Occipital lobe (tissue), 2 donors: ENCODE results near the gene MKNK1. TPM values are rescaled to one million over a fixed set of nuclear protein-coding genes. Genes with fewer than 3 reads are reported as not detected.

Source experiments
- DNase-seq: peaks from one replicate; lab custom pipeline; 2025; lab: John Stamatoyannopoulos, UW
- total RNA-seq: library from RNA; depleted of rRNA; stranded (reverse); fragments of >200 nt; gene quantifications from one replicate; pipeline ENCODE4 v1.2.3, GENCODE V29; 2014

The MKNK1 gene
- total RNA-seq, 1 donor from 2014 or later = 8.7 TPM

DNA sequence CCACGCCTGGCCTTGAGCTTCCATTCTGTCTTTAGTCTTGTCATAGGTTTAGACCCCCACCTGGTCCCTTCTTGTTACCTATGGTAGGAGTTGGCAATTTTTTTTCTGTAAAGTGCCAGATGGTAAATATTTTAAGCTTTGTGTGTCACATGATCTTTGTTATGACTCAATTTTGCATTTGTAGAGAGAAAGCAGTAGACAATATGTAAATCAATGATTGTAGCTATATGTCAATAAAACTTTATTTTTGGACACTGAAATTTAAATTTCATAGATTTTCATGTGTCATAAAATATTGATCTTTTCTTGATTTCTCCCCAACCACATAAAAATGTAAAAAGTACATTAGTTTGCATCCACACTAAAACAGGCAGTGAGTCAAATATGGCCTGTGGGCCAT is 8.0 kb downstream of the MKNK1 start:
- DNase-seq = no peak

DNA sequence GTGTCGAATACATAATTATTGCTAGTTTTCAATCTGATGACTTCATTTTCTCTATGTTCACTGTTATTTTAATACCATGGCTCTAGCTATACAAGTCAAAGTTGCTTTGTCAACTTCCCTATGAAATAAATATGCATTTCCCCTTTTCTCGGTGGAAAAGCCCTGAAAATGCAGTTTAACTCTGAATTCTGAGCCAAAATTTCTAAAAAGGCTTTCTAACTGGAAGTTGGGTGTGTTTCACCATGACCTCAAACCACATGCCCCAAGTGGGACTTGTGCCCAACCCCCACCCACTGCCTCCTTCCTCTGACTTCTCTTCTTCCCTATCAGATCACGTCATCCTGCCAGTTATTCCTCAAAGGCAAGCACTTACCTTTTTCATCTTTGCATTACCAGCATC is 8.9 kb downstream of the MKNK1 start:
- no peak for DNase-seq

DNA sequence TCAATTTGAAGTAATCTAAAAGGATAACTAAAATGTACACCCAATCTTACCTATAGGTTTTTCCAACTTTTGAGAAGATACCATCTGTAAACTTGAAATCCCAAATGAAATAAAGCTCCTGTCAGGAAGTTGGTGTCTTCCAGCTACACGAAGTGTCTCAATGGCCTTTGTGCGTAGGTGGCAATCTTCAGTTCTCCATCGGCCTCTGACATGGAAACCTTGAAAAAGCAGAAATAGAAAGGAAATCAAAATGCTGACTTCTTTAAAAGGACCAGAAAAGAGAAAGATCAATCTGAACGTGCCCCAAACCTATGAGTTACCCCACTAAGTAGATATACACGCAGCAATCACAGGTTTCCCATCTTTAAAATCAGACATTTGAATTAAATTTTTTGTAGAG is 10.0 kb downstream of the MKNK1 start:
- no peak for DNase-seq

DNA sequence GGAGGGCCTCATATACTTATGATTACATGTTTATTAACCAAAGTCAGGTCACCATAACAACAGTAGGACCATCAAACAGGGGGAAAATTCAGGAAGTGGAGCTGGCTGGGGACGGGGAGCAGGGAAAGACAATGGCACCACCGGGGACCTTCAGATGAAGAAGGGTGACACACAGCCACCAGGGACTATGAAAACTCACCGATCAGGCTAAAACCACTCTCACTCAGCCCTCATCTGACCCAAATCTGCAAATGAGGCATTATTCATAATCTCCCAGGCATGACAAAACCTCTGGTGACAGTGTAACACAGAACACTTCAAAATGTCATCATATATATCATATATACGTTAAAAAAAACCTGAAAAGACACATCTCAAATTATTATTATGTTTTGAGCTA is 11.2 kb downstream of the MKNK1 start:
- DNase-seq = no peak

DNA sequence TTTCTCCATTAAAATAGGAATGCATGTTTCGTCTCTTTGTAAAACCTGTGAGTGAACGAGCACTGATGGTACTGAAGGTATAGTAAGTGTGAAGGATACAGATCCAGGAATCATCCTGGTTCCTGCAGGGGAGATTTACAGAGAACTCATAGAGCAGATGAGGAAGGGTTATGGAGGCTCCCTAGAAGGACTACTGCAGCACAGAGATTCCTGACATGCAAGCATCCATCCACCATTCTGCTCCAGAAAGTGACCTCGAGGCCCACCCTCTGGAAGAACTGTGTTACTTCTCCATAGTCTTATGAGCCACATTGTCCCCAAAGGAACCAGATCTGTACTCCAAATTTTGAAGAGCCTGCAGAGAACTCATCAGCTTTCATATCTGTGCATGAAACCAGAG is 14.5 kb downstream of the MKNK1 start:
- DNase-seq = no peak

DNA sequence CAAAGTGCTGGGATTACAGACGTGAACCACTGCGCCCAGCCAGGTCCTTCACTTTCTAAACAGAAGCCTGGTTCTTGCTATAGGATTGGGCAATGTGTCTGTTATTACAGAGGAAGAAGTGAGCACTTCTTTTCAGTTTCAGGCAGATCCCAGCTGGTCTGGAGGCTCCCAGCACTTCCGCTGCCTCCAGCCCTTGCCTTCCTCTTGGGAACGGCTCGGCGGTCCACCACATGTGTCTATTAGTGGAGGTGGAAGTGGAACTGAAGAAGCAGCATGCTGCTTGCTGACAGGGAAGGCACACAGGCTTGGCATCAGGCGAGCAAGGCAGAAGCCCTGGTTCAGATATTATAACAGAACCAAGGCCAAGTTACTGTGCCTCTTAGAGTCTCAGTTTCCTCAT is 17.0 kb downstream of the MKNK1 start:
- DNase-seq = peak; percentile 18

DNA sequence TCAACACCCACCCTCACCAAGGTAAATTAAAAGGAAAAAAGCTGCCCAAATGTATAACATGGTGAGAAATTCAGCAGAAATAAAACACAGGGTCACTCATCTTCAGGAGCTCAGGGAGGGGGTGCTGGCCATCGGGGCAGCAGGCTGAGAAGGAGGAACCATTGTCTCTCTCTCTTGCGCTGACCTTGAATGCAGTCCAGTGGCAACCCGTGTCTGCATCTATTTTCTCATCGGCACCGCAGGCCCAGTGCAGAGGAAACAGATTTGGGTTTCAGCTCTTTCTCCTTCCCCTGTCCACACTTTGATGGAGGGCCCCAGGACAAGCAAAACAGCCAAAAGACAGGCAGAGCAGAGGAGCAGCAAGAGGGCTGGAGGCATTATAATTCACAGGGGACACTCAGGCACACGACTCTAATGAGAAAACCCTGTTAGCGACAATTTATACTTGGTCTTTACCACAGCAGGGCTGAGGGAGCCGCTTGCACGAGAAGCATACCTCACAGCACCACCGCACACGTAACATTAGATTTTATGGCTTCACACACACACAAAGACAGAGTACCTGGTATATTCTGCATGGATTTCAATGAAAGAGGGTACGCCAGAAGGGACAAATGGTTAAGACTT is 18.6 kb downstream of the MKNK1 start:
- no peak for DNase-seq

DNA sequence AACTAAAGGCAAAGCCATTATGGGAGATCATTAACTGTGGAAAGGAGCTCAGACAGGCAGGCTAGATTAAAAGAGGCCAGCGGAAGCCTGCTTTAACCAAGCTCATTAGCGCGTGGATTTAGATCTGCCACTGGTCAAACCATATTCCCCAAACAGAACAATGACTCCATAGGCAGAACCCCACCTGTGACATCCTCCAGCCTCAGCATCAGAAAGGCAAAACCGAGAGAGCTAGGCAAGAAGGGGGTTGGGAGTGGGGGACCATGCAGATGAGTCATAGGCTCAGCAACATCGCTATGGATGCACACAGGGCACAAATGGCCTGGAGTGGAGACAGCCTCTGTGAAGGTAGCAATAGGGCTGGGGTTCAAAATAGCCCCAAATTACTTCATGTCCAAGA is 20.6 kb downstream of the MKNK1 start:
- no peak for DNase-seq

DNA sequence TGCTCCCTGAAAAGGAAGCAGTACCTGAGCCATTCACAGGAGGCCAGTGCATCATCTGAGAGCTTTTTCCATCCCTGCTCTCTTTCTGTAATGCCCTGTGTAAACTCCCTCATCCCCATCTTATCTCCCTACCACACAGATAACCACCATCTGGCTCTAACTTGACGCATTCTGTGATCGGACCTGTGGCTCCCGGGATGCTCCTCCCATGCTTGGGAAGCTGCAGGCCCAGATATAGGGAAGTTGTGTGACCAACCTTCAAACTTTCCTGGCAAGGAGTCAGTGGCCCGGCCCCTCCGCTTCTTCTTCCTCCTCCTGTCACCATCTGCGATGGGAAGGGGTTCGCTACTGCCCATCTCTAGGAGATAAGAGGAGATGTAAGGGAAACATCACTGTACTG is 21.1 kb downstream of the MKNK1 start:
- DNase-seq = no peak

DNA sequence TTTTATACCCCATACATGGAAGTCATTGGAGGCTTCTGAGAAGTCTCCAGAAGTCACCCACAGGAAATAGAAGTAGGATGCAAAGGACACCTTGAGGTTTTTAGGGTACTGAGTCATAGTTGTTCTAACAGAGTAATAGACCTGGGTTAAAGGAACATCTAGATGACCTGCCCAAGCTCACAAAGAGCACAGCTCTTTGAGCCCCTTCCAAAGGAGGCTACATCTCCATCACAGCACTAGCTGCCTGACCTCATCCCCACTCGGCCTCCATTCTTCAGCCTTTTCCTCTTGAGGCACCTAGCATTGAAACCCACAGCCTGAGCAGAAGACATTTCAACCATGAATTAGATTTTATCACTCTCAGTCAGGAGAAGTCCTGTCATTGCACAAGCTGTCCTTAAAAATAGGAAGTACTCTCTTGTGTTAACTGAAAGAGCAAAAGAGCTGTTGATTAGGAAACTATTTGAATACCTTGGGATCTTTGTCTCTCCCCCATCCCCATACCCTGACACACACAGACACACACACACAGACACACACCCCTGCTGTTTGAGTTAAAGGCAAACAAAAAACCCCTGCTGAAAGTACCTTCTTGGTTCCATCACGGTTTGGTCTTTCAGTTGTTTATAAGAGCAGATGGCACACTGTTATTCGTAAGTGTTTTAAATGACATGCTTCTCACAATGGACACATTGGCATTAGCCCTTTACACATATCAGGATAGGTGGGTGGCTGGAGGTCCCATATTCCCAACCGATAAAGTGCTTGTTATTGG is 22.2 kb downstream of the MKNK1 start:
- no peak for DNase-seq

DNA sequence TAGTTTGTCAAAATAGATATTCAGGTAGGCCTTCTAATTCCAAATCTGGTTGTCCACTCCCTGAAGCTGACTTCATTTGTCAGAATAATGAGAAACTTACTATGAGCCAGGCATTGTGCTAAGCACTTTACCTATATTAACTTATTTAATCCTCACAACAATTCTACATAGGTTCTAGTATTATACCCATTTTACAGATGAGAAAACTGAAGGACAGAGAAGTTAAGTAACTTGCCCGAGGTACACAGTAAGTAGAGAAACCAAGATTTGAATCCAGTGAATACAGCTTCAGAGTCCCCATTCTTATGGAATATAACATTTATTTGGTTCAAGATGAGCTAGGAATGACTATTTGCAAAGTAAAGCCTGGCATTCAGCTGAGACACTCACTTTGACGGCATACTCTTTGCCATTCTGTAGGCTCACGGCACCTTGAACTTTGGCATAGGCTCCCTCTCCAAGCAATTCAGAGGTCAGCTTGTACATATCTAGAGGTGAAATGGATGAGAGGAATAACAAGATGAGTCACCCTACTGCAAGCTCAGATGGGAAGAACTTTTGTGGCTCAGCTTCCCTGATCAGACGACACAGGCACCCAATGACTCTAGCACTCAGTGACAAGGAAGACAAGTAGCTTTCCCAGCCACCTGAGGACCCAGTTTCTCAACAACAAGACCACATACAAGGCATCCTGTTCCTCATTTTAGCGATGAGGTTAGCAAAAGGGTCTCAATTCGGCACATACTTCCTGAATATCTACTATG is 23.7 kb downstream of the MKNK1 start:
- no peak for DNase-seq

DNA sequence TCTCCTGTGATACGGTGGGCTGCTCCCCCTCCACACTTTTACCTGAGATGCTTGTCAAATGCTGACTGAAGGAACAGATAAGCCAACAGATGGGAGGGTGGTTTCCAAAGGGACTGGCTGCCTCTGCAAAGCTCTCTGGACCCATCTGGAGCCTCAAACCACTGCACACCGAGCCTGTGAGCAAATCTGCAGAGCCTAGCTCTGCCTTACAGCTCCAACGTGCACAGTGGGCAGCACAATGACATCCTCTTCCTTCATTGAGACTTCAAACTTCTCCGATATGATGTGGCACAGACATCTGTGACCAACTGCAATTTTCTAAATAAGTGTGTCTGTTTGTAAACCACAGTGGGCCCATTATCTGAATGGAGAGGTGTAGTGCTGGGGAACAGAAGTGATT is 26.4 kb downstream of the MKNK1 start:
- DNase-seq = no peak

DNA sequence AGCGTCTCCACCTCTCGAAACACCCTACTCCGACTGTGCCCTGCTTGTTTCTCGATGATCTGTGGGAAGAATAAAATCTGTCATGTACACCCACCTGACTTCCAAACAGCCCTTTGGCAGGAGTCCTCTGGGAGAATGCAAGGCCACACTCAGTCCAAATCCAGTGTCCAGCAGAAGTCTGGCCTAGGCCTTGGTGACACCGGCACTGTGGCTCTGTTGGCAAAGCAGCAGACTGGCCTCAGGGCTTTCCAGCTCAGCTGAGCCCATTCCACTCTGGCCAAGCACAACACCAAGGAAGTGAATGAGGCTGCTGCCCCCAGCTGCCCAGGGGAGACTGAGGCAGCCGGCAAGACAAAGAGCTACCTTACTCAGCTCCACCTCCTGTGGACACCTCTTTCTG is 27.5 kb downstream of the MKNK1 start:
- no peak for DNase-seq

DNA sequence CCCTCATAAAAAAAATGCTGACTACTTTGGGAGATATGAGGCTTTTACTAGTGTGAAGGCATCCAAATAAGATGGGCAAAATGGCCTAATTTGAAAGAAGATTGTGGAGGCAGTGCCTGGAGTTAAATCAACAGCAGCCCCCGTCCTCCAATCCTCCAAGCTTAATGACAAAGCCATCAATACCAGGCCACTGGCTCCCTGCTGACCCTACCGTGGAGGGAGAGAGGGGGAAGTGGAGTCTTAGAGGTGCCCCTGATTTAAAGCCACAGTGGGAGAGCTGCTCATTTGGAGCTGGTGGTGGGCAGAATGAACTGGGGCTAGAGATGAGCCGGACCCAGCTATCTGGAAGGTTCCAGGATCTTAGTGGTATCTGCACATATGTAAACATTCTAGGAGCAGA is 28.3 kb downstream of the MKNK1 start:
- DNase-seq = no peak

DNA sequence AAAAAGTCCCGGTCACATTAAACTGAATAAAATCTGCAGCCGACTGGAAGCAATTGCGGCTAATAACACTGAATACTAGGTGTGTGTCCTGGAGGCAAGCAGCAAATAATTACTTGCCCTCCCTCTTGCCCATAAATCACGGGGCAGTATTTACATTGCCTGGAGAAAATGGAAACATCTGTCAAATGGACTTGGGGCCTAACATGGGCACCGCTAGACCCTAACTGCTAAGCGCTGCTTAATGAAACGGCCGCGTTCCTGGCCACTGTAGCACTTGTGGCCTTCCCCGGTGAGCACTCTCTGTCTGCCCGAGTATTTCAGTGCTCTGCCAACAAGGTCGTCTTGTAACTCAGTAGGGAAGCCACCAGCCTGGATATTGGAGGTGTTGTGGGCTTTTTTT is 28.8 kb downstream of the MKNK1 start:
- no peak for DNase-seq

DNA sequence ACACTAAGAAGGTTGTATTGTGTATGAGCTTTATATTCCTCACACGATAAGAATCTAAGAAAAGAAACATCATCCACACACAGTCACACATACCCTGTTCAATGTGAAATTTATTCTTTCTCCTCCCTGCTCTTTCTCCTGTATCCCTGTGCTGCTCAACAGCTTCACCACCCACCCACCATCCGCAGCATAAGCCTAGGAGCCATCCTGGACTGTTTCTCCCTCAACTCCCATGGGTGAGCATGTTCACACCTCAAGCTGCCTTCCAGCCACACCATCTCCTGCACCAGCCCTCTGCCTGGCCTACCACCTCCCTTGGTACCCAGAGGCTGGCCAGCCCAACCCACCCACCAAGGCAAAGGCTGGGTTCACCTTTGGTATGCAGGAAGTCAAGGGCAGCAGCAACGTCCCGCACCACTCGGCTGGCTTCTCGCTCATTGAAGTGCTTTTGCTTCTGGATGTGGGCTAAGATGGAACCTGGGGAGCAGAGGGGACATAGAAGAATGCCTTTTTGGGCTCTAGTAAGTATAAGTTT is 32.3 kb downstream of the MKNK1 start:
- no peak for DNase-seq

DNA sequence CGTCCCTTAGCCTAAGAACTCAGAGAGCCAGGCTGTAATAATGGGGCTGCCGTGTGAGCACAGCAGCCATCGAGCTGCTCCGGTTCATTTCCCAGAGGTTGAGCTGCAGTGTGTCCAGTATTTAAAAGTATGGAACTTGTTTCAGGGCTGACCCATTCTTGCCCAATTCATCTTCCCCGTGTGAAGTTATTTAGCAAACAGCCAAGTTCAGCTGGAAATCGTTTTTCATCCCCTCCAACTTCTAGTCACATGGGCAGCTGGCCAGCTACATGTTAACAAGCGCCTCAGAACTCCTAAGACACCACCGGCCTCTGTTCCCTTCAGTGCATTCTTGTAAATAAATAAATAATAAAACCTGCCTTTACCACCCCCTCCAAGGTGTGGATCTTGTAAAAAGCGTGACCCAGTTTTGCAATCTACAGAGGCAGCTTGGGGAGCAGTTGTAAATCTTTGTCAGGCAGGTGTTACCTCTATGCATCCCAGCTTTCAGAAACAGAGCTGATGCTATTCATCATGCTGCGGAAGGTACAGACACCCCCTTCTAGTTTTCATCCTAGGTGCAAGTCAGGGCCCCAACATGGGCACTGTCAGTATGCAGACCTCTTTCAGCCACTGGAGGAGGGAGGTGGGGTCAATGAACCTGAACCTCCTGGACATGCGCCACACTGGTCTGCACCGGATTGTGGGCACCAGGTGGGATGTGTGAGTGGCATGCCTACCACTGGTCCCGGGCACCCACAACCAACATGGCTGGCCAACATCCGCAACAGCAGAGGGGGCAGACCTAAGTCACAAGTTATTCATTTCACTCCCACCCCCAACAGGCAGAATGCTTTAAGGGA is 34.0 kb downstream of the MKNK1 start:
- no peak for DNase-seq

DNA sequence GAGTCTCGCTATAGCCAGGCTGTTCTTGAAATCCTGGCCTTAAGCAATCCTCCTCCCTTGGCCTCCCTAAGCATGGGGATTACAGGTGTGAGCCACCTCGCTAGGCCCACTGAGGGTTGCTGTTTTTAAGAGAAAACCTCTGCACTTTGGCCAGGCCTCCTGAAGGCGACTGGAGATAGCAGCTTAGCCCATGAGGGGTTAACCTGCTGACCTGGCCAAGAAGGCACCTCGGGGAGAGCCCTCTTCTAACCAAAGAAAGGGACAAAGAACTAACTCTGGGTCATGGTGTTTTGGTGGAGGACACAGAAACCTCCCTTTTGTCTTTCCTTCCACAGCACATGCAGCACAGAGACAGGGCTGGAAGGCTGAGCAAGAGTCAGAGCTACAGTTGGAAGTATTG is 35.0 kb downstream of the MKNK1 start:
- DNase-seq = no peak

DNA sequence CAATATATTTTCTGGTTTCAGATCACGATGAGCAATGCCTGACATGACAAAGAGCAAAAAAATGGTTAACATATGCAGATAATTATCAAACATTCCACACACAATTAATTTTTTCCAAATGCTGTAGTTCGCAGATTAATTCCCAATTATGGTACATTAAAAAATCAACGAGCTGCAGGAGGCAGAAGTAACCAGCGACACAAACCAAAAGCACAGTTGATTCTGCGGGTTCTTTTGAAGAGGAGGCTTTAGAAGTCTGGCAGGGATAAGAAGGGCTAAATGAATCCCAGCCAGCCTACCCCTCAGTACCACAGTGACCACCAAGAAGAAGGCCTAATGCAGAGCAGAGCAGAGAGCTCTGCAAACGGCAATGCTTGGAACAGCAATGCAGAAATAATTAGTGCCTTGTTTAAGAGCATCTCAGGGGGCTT is 35.6 kb downstream of the MKNK1 start:
- DNase-seq = no peak

DNA sequence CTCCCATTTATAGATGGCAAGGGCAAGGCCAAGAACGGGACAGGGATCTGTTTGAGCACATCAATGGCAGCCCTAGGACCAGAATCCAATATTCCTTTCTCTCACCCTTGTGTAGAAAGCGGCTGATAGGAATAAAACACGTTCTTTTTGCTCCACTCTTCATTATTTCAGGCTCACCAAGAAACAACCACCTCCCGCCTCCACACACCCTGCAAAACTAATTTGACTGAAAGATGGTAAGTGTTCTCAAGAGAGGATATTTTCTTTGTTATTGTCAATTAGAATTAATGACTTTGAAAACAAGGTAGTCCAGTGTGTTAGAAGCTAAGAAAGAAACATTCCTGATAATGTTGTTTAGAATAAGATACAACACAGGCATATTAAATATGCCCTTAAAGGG is 40.7 kb downstream of the MKNK1 start:
- no peak for DNase-seq

DNA sequence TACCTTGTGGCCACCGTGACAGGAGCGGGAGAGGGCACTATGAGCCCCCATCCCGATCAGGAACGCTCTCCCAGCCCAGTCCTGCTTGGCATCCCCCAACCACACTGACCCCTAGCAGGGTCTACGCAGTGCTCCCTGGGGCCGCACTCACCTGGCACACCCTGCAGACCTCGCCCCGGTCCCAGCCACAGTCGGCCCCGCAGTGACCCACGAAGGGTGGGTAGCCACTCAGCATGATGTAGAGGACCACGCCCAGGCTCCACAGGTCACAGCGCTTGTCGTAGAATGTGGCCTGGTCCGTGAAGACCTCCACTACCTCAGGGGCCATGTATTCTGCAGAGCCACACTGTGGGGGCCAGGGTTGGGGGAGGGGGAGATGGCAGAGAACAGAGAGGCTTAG is 41.6 kb downstream of the MKNK1 start:
- DNase-seq = no peak

DNA sequence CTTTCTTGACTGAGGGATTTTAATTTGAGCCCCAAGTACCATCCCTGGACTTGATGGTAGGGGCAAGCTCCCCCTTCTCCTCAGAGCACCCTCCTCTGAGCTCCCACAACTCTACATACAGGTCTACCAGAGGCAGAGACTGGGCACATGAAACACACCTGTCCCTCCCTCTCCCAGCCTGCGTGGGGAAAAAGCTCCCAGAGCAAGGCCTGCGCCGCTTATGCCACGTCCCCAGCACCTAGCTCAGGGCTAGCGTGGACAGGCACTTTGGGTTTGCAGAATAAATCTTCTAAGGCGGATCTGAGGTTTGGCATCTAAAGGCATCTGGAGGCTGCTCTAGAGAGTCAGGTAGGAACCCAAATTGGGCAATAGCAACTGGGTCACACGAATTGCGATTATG is 45.1 kb downstream of the MKNK1 start:
- no peak for DNase-seq
